ENCODE measurements around the gene SPSB1.
A peak's percentile ranks its signal among the peaks of the same experiment; 100 is the strongest.
"Not testable (repeated sequence)": the region's sequence is repeated elsewhere in the genome, so short reads cannot be mapped to it uniquely, and the experiment has no call there.

The SPSB1 gene

DNA sequence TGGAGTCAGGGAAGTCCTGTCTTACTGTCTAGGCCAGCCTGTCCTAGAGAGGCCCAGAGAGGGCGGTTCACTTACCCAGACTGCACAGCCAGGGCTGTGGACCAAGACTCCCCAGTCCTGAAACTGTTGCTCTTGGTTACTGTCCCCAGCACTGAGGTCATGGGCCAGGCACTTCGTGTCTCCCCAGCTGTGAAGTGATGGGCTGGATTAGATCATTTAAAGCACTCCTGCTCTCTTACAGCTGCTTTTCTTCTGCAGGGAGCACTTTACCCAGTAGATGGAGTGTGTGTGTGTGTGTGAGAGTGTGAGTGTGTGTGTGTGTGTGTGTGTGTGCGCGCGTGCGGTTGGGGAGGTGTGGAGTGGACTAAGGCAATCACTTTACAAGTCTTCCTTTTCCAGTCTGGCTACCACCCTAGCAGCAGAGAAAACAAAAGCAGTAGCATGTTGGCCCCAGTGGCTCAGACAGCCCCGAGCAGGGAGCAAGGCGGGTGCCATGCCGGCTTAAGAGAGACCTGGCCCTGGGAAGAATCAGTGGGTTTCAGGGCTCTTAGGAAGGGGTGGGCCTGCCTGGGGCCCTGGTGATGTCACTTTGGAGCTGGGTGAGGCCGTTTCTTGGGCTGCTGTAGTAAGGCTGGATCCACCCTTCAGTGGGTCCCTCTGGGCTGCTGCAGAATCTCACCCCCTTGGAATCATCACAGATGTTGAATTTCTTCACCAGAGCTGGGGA is 2.4 kb downstream of the SPSB1 start:
- Histone ChIP-seq H3K4me3 (ENCODE audit: low read depth in 1 of 2, low read length in 2 of 2) (peak overlapping the region; percentile 74 to 88), H3K36me3 (ENCODE audit: control insufficient read depth in 1 of 2, insufficient read depth in 2 of 2, low read length in 2 of 2) (no peaks in the 10 kb centered on the region), H3K27ac (ENCODE audit: low read length) (peak overlapping the region; percentile 82), H3K9me3 (ENCODE audit: control insufficient read depth in 1 of 2, low read length in 2 of 2) (no peaks in the 10 kb centered on the region), H3K27me3 (ENCODE audit: low read depth, low read length) (peaks cover 8% of the 10 kb centered on the region), H3K4me1 (ENCODE audit: control insufficient read depth in 1 of 2, insufficient read depth in 2 of 2, low read length in 2 of 2) (peaks cover 15 to 33% of the 10 kb centered on the region in 2 donors)

DNA sequence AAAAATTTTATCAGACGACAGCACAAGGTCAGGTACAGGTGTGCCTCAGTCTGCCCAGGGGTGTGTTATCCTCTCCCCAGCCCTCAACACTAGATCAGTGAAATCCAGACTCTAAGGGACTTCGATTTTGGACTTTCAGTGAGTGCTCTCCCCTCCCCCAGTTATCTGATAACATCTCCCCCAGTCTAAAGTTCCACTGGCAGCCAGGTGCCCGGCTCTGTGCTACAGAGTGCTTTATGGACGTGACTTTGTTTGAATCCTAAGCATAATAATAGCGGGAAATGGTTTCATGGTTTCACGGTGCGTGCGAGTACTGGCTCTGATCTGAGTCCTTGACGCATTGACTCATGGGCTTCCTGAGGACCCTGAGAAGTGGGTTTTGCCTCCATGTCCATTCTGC is 3.2 kb downstream of the SPSB1 start:
- Histone ChIP-seq H3K27ac (ENCODE audit: low read length) (peak overlapping the region; percentile 82), H3K4me3 (ENCODE audit: low read depth in 1 of 2, low read length in 2 of 2) (peak overlapping the region; percentile 74 to 88), H3K4me1 (ENCODE audit: control insufficient read depth in 1 of 2, insufficient read depth in 2 of 2, low read length in 2 of 2) (peaks cover 22 to 37% of the 10 kb centered on the region in 2 donors), H3K36me3 (ENCODE audit: control insufficient read depth in 1 of 2, insufficient read depth in 2 of 2, low read length in 2 of 2) (no peaks in the 10 kb centered on the region), H3K9me3 (ENCODE audit: control insufficient read depth in 1 of 2, low read length in 2 of 2) (no peaks in the 10 kb centered on the region), H3K27me3 (ENCODE audit: low read depth, low read length) (peaks cover 8% of the 10 kb centered on the region)

DNA sequence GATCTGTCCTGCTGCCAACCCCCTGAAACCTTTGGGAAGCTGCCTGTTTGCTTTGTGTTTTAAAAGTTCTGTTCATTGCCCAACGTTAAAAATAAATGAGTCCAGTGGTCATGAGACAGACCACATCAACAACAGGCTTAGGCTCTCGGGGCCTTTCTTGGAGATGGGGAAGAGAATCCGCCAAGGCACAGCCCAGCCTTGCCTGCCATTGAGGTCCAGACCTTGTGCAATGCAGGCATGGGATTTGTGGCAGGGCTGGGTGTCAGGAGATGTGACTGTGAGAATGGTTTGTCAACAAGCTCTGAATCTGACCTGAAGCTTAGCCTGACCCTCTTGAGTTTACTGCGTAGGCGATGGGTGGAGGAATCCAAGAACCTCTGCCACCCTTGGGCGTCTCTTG is 4.2 kb downstream of the SPSB1 start:
- H3K9me3 ChIP-seq (ENCODE audit: control insufficient read depth in 1 of 2, low read length in 2 of 2), result no peaks in the 10 kb centered on the region
- no peak overlapping the region for H3K4me3 ChIP-seq (ENCODE audit: low read depth in 1 of 2, low read length in 2 of 2)
- no peak overlapping the region for H3K27ac ChIP-seq (ENCODE audit: low read length)
- H3K4me1 ChIP-seq (ENCODE audit: control insufficient read depth in 1 of 2, insufficient read depth in 2 of 2, low read length in 2 of 2), result peaks cover 20 to 42% of the 10 kb centered on the region in 2 donors
- peaks cover 8% of the 10 kb centered on the region for H3K27me3 ChIP-seq (ENCODE audit: low read depth, low read length)
- H3K36me3 ChIP-seq (ENCODE audit: control insufficient read depth in 1 of 2, insufficient read depth in 2 of 2, low read length in 2 of 2), result no peaks in the 10 kb centered on the region

DNA sequence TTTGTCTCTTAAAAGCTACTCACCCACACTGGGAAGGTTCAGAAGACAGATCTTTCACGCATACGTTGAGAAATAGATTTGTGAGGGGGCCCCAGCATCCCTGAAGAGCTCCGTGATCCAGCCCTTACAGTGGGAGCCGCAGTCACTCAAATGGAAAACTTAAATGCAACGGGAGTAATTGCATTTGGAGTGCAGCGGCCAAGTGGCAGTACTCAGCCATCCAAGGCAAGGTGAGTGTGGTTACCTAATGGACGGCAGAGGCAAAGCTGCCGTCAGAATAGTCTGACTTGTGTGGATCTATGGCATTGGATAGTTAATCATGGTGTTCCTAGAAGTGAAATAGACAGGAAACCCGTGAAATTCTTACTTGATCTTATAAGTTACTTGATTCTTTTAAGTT is 5.1 kb downstream of the SPSB1 start:
- H3K4me3 ChIP-seq (ENCODE audit: low read depth in 1 of 2, low read length in 2 of 2), result no peak overlapping the region
- no peak overlapping the region for H3K27ac ChIP-seq (ENCODE audit: low read length)
- H3K36me3 ChIP-seq (ENCODE audit: control insufficient read depth in 1 of 2, insufficient read depth in 2 of 2, low read length in 2 of 2), result no peaks in the 10 kb centered on the region
- H3K4me1 ChIP-seq (ENCODE audit: control insufficient read depth in 1 of 2, insufficient read depth in 2 of 2, low read length in 2 of 2), result peaks cover 28 to 47% of the 10 kb centered on the region in 2 donors
- peaks cover 8% of the 10 kb centered on the region for H3K27me3 ChIP-seq (ENCODE audit: low read depth, low read length)
- no peaks in the 10 kb centered on the region for H3K9me3 ChIP-seq (ENCODE audit: control insufficient read depth in 1 of 2, low read length in 2 of 2)

DNA sequence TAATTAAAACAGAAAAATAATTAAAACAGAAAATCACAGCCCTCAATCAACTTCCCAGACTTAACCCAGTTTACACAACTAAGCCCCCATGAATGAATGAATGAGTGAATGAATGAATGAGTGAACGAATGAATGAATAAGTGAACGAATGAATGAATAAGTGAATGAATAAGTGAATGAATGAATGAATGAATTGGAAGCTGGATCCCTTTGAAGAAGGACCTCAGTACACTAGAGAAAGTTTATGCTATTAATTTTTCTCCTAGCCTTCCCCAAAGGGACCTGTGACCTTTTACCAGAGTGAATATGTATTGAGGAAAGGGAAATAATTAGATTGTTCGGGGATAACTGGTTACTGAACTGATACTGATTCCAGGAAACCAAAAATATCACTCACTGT is 5.6 kb downstream of the SPSB1 start:
- Histone ChIP-seq H3K4me3 (ENCODE audit: low read depth in 1 of 2, low read length in 2 of 2) (no peak overlapping the region), H3K4me1 (ENCODE audit: control insufficient read depth in 1 of 2, insufficient read depth in 2 of 2, low read length in 2 of 2) (peaks cover 33 to 50% of the 10 kb centered on the region in 2 donors), H3K27me3 (ENCODE audit: low read depth, low read length) (peaks cover 8% of the 10 kb centered on the region), H3K9me3 (ENCODE audit: control insufficient read depth in 1 of 2, low read length in 2 of 2) (no peaks in the 10 kb centered on the region), H3K36me3 (ENCODE audit: control insufficient read depth in 1 of 2, insufficient read depth in 2 of 2, low read length in 2 of 2) (no peaks in the 10 kb centered on the region), H3K27ac (ENCODE audit: low read length) (no peak overlapping the region)

DNA sequence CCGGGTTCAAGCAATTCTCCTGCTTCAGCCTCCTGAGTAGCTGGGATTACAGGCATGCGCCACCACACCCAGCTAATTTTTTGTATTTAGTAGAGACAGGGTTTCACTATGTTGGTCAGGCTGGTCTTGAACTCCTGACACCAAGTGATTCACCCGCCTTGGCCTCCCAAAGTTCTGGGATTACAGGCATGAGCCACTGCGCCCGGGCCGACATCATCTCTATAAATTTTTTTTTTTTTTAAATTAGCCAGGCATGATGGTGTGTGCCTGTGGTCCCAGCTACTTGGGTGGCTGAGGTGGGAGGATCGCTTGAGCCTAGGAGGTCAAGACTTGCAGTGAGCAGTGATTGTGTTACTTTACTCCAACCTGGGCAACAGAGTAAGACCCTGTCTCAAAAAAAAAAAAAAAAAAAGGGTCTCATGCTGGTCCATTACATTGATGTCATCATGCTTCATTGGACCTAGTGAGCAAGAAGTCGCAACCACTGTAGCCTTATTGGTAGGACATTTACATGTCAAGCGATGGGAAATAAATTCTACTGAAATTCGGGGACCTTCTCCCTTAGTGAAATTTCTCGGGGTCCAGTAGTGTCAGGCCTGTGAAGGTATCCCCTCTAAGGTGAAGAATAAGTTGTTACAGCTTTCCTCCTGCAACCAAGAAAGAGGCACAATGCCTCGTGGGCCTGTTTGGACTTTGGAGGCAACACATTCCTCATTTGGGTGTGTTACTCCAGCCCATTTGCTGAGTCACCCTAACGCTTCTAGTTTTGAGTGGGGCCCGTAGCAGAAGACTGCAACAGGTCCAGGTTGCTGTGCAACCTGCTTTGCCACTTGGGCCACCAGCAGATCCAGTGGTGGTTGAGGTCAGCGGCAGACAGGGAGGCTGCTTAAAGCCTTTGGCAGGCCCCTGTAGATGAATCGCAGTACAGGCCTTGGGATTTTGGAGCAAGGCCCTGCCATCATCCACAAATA is 7.2 kb downstream of the SPSB1 start:
- H3K27me3 ChIP-seq (ENCODE audit: low read depth, low read length); H3K4me3 ChIP-seq (ENCODE audit: low read depth in 1 of 2, low read length in 2 of 2); H3K36me3 ChIP-seq (ENCODE audit: control insufficient read depth in 1 of 2, insufficient read depth in 2 of 2, low read length in 2 of 2); H3K9me3 ChIP-seq (ENCODE audit: control insufficient read depth in 1 of 2, low read length in 2 of 2): not testable (repeated sequence)
- Histone ChIP-seq H3K27ac (ENCODE audit: low read length) (peak overlapping the region; percentile 68), H3K4me1 (ENCODE audit: control insufficient read depth in 1 of 2, insufficient read depth in 2 of 2, low read length in 2 of 2) (peaks cover 31 to 61% of the 10 kb centered on the region in 2 donors)

DNA sequence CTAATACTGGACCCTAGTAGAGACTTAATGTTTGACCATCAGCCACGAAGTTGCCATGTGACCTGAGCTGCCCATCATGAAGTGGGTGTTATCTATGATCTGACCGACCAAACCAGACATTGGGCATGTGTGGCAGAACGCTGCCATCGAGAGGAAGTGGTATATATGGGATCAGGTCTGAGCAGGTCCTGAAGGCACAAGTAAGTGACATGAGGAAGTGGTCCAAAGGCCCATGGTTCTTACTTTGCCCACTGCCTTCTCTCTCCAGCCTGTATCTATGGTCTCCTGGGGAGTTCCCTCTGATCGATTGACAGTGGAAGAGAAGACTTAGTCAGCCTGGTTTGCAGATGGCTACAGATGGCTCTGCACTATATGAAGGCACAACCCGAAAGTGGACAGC is 7.9 kb downstream of the SPSB1 start:
- Histone ChIP-seq H3K27me3 (ENCODE audit: low read depth, low read length) (no peaks in the 10 kb centered on the region), H3K36me3 (ENCODE audit: control insufficient read depth in 1 of 2, insufficient read depth in 2 of 2, low read length in 2 of 2) (no peaks in the 10 kb centered on the region), H3K4me3 (ENCODE audit: low read depth in 1 of 2, low read length in 2 of 2) (no peak overlapping the region), H3K9me3 (ENCODE audit: control insufficient read depth in 1 of 2, low read length in 2 of 2) (no peaks in the 10 kb centered on the region), H3K27ac (ENCODE audit: low read length) (peak overlapping the region; percentile 33), H3K4me1 (ENCODE audit: control insufficient read depth in 1 of 2, insufficient read depth in 2 of 2, low read length in 2 of 2) (peaks cover 27 to 60% of the 10 kb centered on the region in 2 donors)

DNA sequence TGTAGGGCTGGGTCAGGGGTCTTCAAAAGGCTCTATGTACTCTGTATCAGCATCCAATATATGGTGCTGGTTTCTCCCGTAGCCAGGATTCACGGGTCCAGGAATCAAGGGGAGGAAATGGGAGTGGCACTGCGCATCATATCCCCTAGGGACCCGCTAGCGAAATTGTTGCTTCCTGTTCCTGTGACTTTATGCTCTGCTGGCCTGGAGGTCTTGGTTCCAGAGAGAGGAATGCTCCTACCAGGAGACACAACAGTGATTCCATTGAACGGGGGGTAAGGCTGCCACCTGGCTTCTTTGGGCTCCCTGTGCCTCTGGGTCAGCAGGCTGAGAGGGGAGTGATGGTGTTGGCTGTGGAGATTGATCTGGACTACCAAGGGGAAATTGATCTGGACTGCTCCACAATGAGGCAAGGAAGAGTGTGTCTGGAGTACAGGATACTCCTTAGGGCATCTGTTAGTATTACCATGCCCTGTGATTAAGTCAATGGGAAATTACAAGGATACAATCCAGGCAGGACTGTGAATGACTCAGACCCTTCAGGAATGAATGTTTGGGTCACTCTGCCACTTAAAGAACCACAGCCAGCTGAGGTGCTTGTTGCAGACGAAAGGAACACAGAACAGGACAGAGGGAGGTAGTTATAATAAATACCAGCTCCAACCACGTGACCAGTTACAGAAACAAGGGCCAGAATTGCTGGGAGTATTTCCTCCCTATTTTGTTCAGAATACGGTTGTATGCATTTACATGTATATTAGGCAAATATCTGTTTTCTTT is 10.2 kb downstream of the SPSB1 start:
- Histone ChIP-seq H3K9me3 (ENCODE audit: control insufficient read depth in 1 of 2, low read length in 2 of 2) (no peaks in the 10 kb centered on the region), H3K27me3 (ENCODE audit: low read depth, low read length) (no peaks in the 10 kb centered on the region), H3K27ac (ENCODE audit: low read length) (peak overlapping the region; percentile 74), H3K36me3 (ENCODE audit: control insufficient read depth in 1 of 2, insufficient read depth in 2 of 2, low read length in 2 of 2) (no peaks in the 10 kb centered on the region), H3K4me3 (ENCODE audit: low read depth in 1 of 2, low read length in 2 of 2) (peak overlapping the region in 1 of 2 donors; percentile 19), H3K4me1 (ENCODE audit: control insufficient read depth in 1 of 2, insufficient read depth in 2 of 2, low read length in 2 of 2) (peaks cover 27 to 66% of the 10 kb centered on the region in 2 donors)

DNA sequence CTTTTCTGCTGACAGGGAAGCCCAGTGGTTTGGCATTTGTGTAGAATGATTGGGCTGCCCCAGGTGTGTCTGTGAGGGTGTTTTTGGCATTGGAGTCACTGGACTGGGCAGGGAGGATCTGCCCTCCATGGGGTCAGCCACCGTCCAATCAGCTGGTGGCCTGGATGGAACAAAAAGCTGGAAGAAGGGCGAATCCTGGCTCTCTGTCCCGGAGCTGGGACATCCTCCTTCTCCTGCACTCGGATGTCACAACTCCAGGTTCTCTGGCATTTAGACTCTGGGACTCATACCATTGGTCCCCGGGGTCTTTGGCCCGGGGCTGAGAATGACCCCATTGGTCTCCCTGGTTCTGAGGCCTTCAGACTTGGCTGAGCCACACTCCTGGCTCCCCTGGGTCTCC is 11.2 kb downstream of the SPSB1 start:
- peaks cover 27 to 74% of the 10 kb centered on the region in 2 donors for H3K4me1 ChIP-seq (ENCODE audit: control insufficient read depth in 1 of 2, insufficient read depth in 2 of 2, low read length in 2 of 2)
- no peaks in the 10 kb centered on the region for H3K9me3 ChIP-seq (ENCODE audit: control insufficient read depth in 1 of 2, low read length in 2 of 2)
- H3K36me3 ChIP-seq (ENCODE audit: control insufficient read depth in 1 of 2, insufficient read depth in 2 of 2, low read length in 2 of 2), result no peaks in the 10 kb centered on the region
- no peaks in the 10 kb centered on the region for H3K27me3 ChIP-seq (ENCODE audit: low read depth, low read length)
- peak overlapping the region; percentile 74 for H3K27ac ChIP-seq (ENCODE audit: low read length)
- no peak overlapping the region for H3K4me3 ChIP-seq (ENCODE audit: low read depth in 1 of 2, low read length in 2 of 2)

DNA sequence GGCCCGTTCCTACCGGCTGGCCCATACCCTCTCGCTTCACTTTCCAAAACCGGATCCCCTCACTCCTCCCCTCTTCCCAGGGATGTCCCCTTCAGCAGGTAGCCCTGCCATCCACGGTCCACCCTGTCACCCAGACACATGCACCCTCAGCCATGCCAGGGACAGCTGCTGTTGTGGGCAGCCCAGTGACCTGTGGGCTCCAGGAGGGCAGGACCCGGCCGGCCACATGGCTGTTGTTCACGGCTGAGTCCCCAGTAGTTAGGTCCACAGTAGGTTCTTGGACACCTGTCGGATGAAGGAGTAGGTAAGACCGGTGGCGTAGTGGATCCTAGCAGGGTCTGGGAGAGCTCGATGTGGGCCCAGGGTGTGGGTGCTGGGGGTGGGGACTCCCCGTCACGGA is 12.5 kb downstream of the SPSB1 start:
- Histone ChIP-seq H3K27ac (ENCODE audit: low read length) (no peak overlapping the region), H3K4me1 (ENCODE audit: control insufficient read depth in 1 of 2, insufficient read depth in 2 of 2, low read length in 2 of 2) (peaks cover 27 to 69% of the 10 kb centered on the region in 2 donors), H3K4me3 (ENCODE audit: low read depth in 1 of 2, low read length in 2 of 2) (no peak overlapping the region)

DNA sequence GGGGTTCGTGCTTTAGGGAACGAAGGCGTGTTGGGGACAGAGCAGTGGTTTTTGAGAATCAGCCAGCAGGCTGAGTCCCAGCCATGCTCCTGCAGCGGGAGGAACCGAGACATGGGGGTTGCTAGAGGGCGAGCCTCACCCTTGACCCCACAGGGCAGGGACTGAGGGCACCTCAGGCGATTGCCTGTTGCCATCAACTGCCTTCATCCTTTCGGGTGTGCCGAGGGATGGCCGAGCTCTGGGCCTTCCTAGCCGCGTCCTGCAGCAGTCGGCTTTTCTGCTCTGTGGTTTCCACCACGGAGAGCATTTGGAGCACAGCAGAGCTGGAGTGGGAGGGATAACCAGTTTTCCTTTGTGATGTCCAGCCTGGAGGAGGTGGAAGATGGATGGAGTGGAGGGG is 13.3 kb downstream of the SPSB1 start:
- H3K4me1 ChIP-seq (ENCODE audit: control insufficient read depth in 1 of 2, insufficient read depth in 2 of 2, low read length in 2 of 2), result peaks cover 21 to 71% of the 10 kb centered on the region in 2 donors
- H3K36me3 ChIP-seq (ENCODE audit: control insufficient read depth in 1 of 2, insufficient read depth in 2 of 2, low read length in 2 of 2), result no peaks in the 10 kb centered on the region
- no peak overlapping the region for H3K4me3 ChIP-seq (ENCODE audit: low read depth in 1 of 2, low read length in 2 of 2)
- H3K27ac ChIP-seq (ENCODE audit: low read length), result no peak overlapping the region
- H3K9me3 ChIP-seq (ENCODE audit: control insufficient read depth in 1 of 2, low read length in 2 of 2), result no peaks in the 10 kb centered on the region
- H3K27me3 ChIP-seq (ENCODE audit: low read depth, low read length), result no peaks in the 10 kb centered on the region

More for the DNA sequence above, 12.5 kb downstream of the SPSB1 start:
- Histone ChIP-seq H3K9me3 (ENCODE audit: control insufficient read depth in 1 of 2, low read length in 2 of 2) (no peaks in the 10 kb centered on the region), H3K27me3 (ENCODE audit: low read depth, low read length) (no peaks in the 10 kb centered on the region), H3K36me3 (ENCODE audit: control insufficient read depth in 1 of 2, insufficient read depth in 2 of 2, low read length in 2 of 2) (no peaks in the 10 kb centered on the region)

Data from muscle layer of duodenum (tissue), 2 donors.